A549 (cell line): ENCODE results near the gene TBC1D22A. TPM values are rescaled to one million over a fixed set of nuclear protein-coding genes. Genes with fewer than 3 reads are reported as not detected.

Experiments used
- ATAC-seq, 2 experiments: fragments of 200-7000 bp in 1 of 2; fragments of >200 bp in 1 of 2; cut with Nextera tagmentation in 1 of 2; cut with Tn5 transposase in 1 of 2; 3 replicates each; pipeline versions ENCODE4 v1.8.0 to v1.9.1; 2018 to 2020; ENCODE audit warnings: mild to moderate bottlenecking in 1 of 2, moderate library complexity in 1 of 2
- CTCF ChIA-PET: fragments of 300-600 bp; sonication (Branson Sonifier 250); formaldehyde crosslinking; extraction: SDS; loops from one replicate; lab custom pipeline; 2021; ENCODE audit warnings: antibody characterized with exemption, inconsistent platforms; lab: Yijun Ruan, JAX
- POLR2A ChIA-PET: fragments of 350-600 bp; formaldehyde crosslinking; extraction: SDS; loops from one replicate; lab custom pipeline; 2021; ENCODE audit warnings: antibody characterized with exemption, inconsistent platforms; lab: Yijun Ruan, JAX
- DNase-seq, 2 experiments: peaks; one replicate each; pipeline versions ENCODE4 v3.0.0 to v3.0.0-alpha.2; 2011 to 2016; ENCODE audit warnings: low read depth in 1 of 2, low spot score in 1 of 2
- FAIRE-seq: peaks from 2 replicates; lab custom pipeline; 2011; peaks lifted over from hg19 to GRCh38; lab: Jason Lieb, UNC
- H3K27ac ChIP-seq, 2 experiments: fragments of >200 bp; sonication (Bioruptor Twin); formaldehyde crosslinking; 3 replicates each; pipeline ENCODE4 v1.5.1; 2016 to 2017
- H3K4me1 ChIP-seq: fragments of >200 bp; sonication (Bioruptor Twin); formaldehyde crosslinking; 3 replicates; pipeline ENCODE4 v1.6.1; 2016
- H3K4me2 ChIP-seq: fragments of >200 bp; sonication (Bioruptor Twin); formaldehyde crosslinking; 3 replicates; pipeline ENCODE4 v1.6.1; 2016
- H3K4me3 ChIP-seq: fragments of >200 bp; sonication (Bioruptor Twin); formaldehyde crosslinking; 3 replicates; pipeline ENCODE4 v1.5.1; 2016
- H3K9me3 ChIP-seq: fragments of >200 bp; sonication (Bioruptor Twin); formaldehyde crosslinking; 3 replicates; pipeline ENCODE4 v1.6.1; 2016
- BCL3 ChIP-seq: fragments of >200 bp; sonication (Bioruptor Twin); formaldehyde crosslinking; IDR thresholded peaks from 3 replicates; pipeline ENCODE4 v1.6.1; 2016
- CBX2 ChIP-seq: fragments of 200-600 bp; sonication (generic); IDR thresholded peaks from 2 replicates; pipeline ENCODE4 v1.6.1; 2016; ENCODE audit warnings: low read depth, mild to moderate bottlenecking, borderline replicate concordance
- CEBPB ChIP-seq, 2 experiments: fragments of >200 bp in 1 of 2; sonication (Bioruptor Twin) in 1 of 2; formaldehyde crosslinking in 1 of 2; IDR thresholded peaks; 2 replicates each; pipeline ENCODE4 v1.6.1; 2012 to 2016
- E2F6 ChIP-seq: IDR thresholded peaks from 2 replicates; pipeline ENCODE4 v1.6.1; 2012; ENCODE audit warnings: low read depth, borderline replicate concordance
- EHMT2 ChIP-seq: fragments of 200-600 bp; sonication (generic); IDR thresholded peaks from 2 replicates; pipeline ENCODE4 v1.6.1; 2016; ENCODE audit warnings: antibody characterized with exemption, low read depth, mild to moderate bottlenecking, moderate library complexity
- FOSB ChIP-seq: fragments of 250-450 bp; sonication (Bioruptor Pico); IDR thresholded peaks from 2 replicates; pipeline ENCODE4 v1.5.0; 2020; ENCODE audit warnings: mild to moderate bottlenecking, moderate library complexity
- GATA3 ChIP-seq: IDR thresholded peaks from 2 replicates; pipeline ENCODE4 v1.6.1; 2012; ENCODE audit warnings: borderline replicate concordance
- HDAC2 ChIP-seq: fragments of 200-600 bp; sonication (generic); IDR thresholded peaks from 2 replicates; pipeline ENCODE4 v1.6.1; 2016
- HES2 ChIP-seq: fragments of >200 bp; sonication (Bioruptor Twin); formaldehyde crosslinking; IDR thresholded peaks from 2 replicates; pipeline ENCODE4 v1.6.1; 2016
- HOXA7 ChIP-seq: fragments of 250-450 bp; sonication (Bioruptor Pico); IDR thresholded peaks from 2 replicates; pipeline ENCODE4 v1.5.0; 2020; ENCODE audit warnings: mild to moderate bottlenecking, moderate library complexity
- HOXB13 ChIP-seq: fragments of 250-450 bp; sonication (Bioruptor Pico); IDR thresholded peaks from 2 replicates; pipeline ENCODE4 v1.5.0; 2020; ENCODE audit warnings: low read depth, mild to moderate bottlenecking, moderate library complexity
- HOXB5 ChIP-seq: fragments of 250-450 bp; sonication (Bioruptor Pico); IDR thresholded peaks from 2 replicates; pipeline ENCODE4 v1.5.0; 2020; ENCODE audit warnings: mild to moderate bottlenecking, moderate library complexity
- JUN ChIP-seq, 2 experiments: fragments of >200 bp; sonication (Bioruptor Twin); formaldehyde crosslinking; IDR thresholded peaks; 2 replicates in 1 of 2; 3 replicates in 1 of 2; pipeline ENCODE4 v1.6.1; 2016 to 2017
- MAZ ChIP-seq: fragments of 150-350 bp; IDR thresholded peaks from 2 replicates; pipeline ENCODE4 v1.6.1; 2014; ENCODE audit warnings: antibody characterized with exemption, low read depth, low read length, borderline replicate concordance
- NPAS2 ChIP-seq: fragments of 250-450 bp; sonication (Bioruptor Pico); IDR thresholded peaks from 2 replicates; pipeline ENCODE4 v1.8.0; 2022; ENCODE audit warnings: mild to moderate bottlenecking, moderate library complexity, borderline replicate concordance
- NR3C1 ChIP-seq: fragments of >200 bp; sonication (Bioruptor Twin); formaldehyde crosslinking; IDR thresholded peaks from 3 replicates; pipeline ENCODE4 v1.6.1; 2017
- PBX3 ChIP-seq: IDR thresholded peaks from 2 replicates; pipeline ENCODE4 v1.6.1; 2012
- PHF8 ChIP-seq: fragments of 200-600 bp; sonication (generic); IDR thresholded peaks from 2 replicates; pipeline ENCODE4 v1.6.1; 2016; ENCODE audit warnings: low read depth, mild to moderate bottlenecking, antibody characterized with exemption, moderate library complexity, borderline replicate concordance
- POLR2AphosphoS2 ChIP-seq: conservative IDR thresholded peaks from 2 replicates; pipeline ENCODE4 v1.6.1; 2012; ENCODE audit warnings: low read length, improper control_type of control experiment, inconsistent platforms
- RARB ChIP-seq: fragments of 250-450 bp; sonication (Bioruptor Pico); IDR thresholded peaks from 2 replicates; pipeline ENCODE4 v1.8.0; 2021; ENCODE audit warnings: mild to moderate bottlenecking, moderate library complexity
- TFCP2L1 ChIP-seq: fragments of 250-450 bp; sonication (Bioruptor Pico); IDR thresholded peaks from 2 replicates; pipeline ENCODE4 v1.5.0; 2021; ENCODE audit warnings: mild to moderate bottlenecking
- USF2 ChIP-seq: fragments of 450-650 bp; IDR thresholded peaks from 2 replicates; pipeline ENCODE4 v1.6.1; 2014; ENCODE audit warnings: antibody characterized with exemption
- ZC3H11A ChIP-seq: fragments of 450-650 bp; IDR thresholded peaks from 2 replicates; pipeline ENCODE4 v1.6.1; 2014; ENCODE audit warnings: antibody characterized with exemption, mild to moderate bottlenecking
- ZNF302 ChIP-seq: fragments of 250-450 bp; sonication (Bioruptor Pico); IDR thresholded peaks from 2 replicates; pipeline ENCODE4 v1.9.0; 2021; ENCODE audit warnings: inconsistent platforms, mild to moderate bottlenecking, moderate library complexity
- ZSCAN20 ChIP-seq: fragments of 250-450 bp; sonication (Bioruptor Pico); IDR thresholded peaks from 2 replicates; pipeline ENCODE4 v1.8.0; 2022; ENCODE audit warnings: mild to moderate bottlenecking, moderate library complexity
- WGBS: methylation state at CpG from one replicate; pipeline ENCODE4 v1.1.6; 2017; ENCODE audit errors: missing lambda C conversion rate; 5-methylcytosine and 5-hydroxymethylcytosine counted together
- polyA plus RNA-seq, 4 experiments: library from polyadenylated mRNA; depleted of rRNA in 3 of 4; stranded (reverse); fragments of >200 nt; fragmentation: RNase III in 1 of 4; extraction: RNeasy Plus Mini Kit Qiagen cat#74134 plus additional on column Dnase treatment in 1 of 4; gene quantifications; 2 replicates in 3 of 4; 3 replicates in 1 of 4; pipeline ENCODE4 v1.2.3, GENCODE V29; 2011 to 2017

TBC1D22A gene
- polyA plus RNA-seq, 2 of the 4 experiments (the other 2 are of a cell fraction): 8.9 to 10.8 TPM

GRCh38 chr22:47067321-47067890 lies 305.0 kb downstream of the TBC1D22A start:
- ATAC-seq: no peak
- no peak overlapping the region for H3K27ac ChIP-seq
- no peak for DNase-seq
- H3K4me2 ChIP-seq: no peak overlapping the region
- H3K4me3 ChIP-seq: no peak overlapping the region
- no peaks in the 10 kb centered on the region for H3K4me1 ChIP-seq
- FAIRE-seq: no peak
- POLR2A ChIA-PET: no interaction called here
- CTCF ChIA-PET: no interaction called here
- no peak for TF ChIP-seq NPAS2 (CRISPR knock-in tag)
- TF ChIP-seq ZSCAN20 (CRISPR knock-in tag): no peak
- no peak for TF ChIP-seq POLR2AphosphoS2
- no peak for TF ChIP-seq FOSB (CRISPR knock-in tag)
- TF ChIP-seq BCL3: no peak
- TF ChIP-seq E2F6: no peak
- TF ChIP-seq USF2: no peak
- TF ChIP-seq TFCP2L1 (CRISPR knock-in tag): no peak
- TF ChIP-seq RARB: no peak
- TF ChIP-seq MAZ: no peak
- WGBS: 94% methylated on average over 13 of the region's 13 CpGs
- H3K9me3 ChIP-seq: no peaks in the 10 kb centered on the region

GRCh38 chr22:47067911-47068625 lies 305.6 kb downstream of the TBC1D22A start:
- ATAC-seq: no peak
- CTCF ChIA-PET: interaction anchor here (1.3 kb wide), 1 partner anchor 13 kb away, joined by 3 read pairs; no protein-coding TSS in a partner anchor
- 84% methylated on average over 13 of the region's 14 CpGs for WGBS

More at GRCh38 chr22:47067911-47068625, 305.6 kb downstream of the TBC1D22A start:
- TF ChIP-seq POLR2AphosphoS2 (no peak), HOXB5 (CRISPR knock-in tag) (no peak), CBX2 (no peak), EHMT2 (no peak), ZC3H11A (no peak), USF2 (no peak), PHF8 (no peak), GATA3 (no peak), HDAC2 (no peak), JUN (IDR thresholded peaks at IDR 0.05) (no peak), NR3C1 (no peak), ZNF302 (CRISPR knock-in tag) (no peak), HOXB13 (no peak), E2F6 (no peak), MAZ (no peak), HOXA7 (CRISPR knock-in tag) (no peak), HES2 (no peak), TFCP2L1 (CRISPR knock-in tag) (no peak), CEBPB (IDR thresholded peaks at IDR 0.05) (no peak), PBX3 (no peak)
- Histone ChIP-seq H3K4me1 (no peaks in the 10 kb centered on the region), H3K9me3 (no peaks in the 10 kb centered on the region), H3K4me3 (no peak overlapping the region), H3K4me2 (no peak overlapping the region), H3K27ac (no peak overlapping the region)
- no peak for DNase-seq
- no peak for FAIRE-seq
- POLR2A ChIA-PET: no interaction called here
